HG02588 (cell line): Measurements from ENCODE around the gene CARMIL3.
"Not testable (repeated sequence)": the region's sequence is repeated elsewhere in the genome, so short reads cannot be mapped to it uniquely, and the experiment has no call there.

Source experiments
- ATAC-seq: cut with Tn5 transposase; IDR thresholded peaks from one replicate; pipeline ENCODE4 v1.9.1; 2021; ENCODE audit warnings: mild to moderate bottlenecking, moderate library complexity; ENCODE audit not compliant: unreplicated experiment

The CARMIL3 gene

GRCh38 chr14:24093901-24094840 lies 42.4 kb downstream of the CARMIL3 start, which contains the start of gene PCK2:
PCK2 (plus strand) TSS chr14:24094311; CDS start chr14:24094406, 95 bp downstream.
- ATAC-seq, result peak; percentile 45

- ATAC-seq, result no peak
Measured at GRCh38 chr14:24094841-24095270, 43.0 kb downstream of the CARMIL3 start.

DNA sequence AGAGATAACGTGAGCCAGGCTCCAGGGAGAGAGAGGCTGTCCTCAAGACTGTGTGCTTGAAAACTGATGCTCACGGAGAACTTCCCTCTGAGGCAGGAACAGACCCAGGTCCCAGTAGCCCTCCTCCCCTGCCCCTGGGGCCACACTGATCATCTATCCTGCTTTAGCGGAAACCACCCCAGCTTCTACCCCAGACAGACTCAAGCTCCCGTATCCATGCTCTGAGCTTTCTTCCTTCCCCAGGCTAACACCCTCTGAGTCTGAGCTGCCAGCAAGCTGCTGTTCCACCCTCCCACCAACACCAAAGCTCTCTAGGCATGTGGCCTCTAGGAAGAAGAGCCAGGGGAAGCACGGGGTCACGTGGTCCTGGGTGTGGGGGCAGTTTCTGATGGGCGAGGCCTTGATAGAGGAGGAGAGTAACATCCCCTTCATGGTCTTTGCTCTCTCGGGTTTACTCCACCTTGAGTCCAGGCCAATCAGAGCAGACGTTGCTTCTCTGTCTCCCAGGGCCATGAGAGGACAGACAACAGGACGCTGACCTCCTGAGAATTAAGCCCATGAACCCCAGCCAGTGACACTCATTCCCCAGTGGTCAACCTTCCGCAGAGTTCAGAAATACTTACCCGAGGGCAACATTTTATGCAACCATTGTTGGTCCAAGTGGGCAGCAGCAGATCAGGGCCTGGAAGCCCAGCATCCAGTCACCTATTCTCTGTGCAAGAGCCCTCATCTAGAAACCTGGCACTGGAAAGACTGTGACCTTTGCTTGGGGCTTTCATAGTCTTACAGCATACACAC lies 43.7 kb downstream of the CARMIL3 start:
- peak; percentile 53 for ATAC-seq

DNA sequence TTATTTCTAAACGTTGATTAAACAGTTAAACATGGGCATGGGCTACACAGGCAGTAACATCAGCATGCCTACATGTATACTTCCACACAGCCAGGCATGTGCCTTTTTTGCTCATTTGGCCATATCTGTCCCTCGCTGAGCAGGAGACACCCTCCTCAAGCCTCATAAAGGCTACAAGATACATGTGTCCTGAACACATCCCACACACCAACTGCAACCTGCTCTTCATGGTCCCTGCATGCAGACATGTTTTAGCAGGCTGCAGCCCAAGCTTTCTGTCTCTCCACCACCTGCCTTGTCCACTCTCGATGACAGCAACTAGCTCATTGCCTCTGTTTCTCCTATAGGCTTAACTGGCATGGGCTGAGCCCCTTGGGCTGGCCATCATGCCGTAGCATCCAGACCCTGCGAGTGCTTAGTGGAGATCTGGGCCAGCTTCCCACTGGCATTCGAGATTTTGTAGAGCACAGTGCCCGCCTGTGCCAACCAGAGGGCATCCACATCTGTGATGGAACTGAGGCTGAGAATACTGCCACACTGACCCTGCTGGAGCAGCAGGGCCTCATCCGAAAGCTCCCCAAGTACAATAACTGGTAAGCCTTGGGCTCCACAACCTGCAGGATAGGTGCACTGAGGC lies 44.9 kb downstream of the CARMIL3 start:
- ATAC-seq, result no peak

DNA sequence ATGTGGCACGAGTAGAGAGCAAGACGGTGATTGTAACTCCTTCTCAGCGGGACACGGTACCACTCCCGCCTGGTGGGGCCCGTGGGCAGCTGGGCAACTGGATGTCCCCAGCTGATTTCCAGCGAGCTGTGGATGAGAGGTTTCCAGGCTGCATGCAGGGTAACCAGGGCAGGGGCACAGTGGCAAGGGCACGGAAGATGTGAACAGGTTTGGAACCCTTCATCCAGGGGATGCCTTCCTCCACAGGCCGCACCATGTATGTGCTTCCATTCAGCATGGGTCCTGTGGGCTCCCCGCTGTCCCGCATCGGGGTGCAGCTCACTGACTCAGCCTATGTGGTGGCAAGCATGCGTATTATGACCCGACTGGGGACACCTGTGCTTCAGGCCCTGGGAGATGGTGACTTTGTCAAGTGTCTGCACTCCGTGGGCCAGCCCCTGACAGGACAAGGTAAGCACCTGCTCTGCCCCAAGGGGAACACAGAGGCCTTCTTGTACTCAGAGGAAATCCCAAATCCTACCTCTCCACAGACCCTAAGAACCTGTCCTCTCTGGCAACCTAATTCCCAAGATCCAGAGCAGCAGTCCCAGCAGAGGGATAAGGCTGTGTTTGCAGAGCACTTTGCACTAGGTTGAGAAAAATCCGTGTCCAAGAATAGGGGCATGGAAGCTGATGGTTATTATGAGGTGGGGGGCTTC lies 46.6 kb downstream of the CARMIL3 start:
- ATAC-seq, result no peak

DNA sequence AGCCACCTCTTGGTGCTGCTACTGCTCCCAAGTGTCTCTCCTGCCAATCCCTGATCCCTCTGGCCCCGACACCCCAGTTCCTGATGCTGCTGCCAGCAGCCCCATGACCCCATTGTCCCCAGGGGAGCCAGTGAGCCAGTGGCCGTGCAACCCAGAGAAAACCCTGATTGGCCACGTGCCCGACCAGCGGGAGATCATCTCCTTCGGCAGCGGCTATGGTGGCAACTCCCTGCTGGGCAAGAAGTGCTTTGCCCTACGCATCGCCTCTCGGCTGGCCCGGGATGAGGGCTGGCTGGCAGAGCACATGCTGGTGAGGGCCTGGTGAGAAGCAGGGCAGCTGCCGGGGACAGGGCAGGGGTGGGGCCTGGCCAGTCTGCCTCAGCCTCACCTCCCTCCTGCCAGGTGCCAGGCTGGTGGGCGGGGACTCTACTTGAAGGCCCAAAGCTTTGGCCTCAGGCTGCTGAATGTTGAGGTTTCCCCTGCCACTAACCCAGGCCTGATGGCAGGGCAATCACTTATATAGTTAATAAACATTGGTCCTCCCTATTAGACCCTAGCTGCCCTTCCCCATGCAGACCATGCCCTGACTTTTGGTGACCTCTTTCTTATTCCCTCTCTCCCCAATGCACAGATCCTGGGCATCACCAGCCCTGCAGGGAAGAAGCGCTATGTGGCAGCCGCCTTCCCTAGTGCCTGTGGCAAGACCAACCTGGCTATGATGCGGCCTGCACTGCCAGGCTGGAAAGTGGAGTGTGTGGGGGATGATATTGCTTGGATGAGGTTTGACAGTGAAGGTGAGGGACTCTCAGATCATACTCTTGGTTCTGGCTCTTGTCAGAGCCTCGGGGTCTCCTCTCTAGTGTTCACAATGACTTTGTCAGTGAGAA lies 47.4 kb downstream of the CARMIL3 start:
- ATAC-seq, result no peak

DNA sequence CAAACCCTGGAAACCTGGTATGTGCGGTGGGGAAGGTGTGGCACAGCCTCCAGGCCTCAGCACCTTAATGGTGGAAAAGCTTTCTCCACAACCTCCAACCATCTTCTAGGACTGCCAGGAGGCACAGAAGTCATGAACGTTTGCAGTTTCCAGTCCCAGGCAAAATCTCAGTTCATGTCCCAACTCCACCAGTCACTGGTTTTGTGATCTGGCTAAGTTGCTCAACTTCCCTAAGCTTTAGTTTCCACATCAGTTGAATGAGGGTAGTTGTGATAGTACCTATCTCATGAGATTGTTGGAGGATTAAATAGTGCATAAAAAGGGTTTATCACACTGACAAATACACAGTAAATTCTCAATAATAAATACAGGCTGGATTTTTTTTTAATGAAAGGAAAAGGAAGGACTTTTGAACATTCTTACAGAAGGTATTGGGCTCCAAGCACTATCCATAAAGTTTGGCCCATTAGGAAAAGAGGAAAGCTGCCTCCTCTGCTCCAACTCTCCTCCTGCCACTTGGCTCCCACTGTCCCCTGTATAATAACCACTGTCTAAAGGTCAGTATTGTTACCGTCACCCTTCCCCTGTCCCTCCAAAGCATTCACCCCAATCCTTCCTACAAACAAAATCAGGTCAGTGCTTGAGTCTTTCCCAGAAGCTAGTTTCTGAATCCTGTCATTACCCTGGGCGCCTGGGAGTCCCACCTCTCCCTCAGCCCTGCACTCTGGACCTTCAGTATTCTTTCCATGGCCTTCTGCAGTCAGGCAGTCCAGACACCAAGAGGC lies 48.6 kb downstream of the CARMIL3 start:
- no peak for ATAC-seq

GRCh38 chr14:24100982-24101494 lies 49.2 kb downstream of the CARMIL3 start:
- no peak for ATAC-seq

DNA sequence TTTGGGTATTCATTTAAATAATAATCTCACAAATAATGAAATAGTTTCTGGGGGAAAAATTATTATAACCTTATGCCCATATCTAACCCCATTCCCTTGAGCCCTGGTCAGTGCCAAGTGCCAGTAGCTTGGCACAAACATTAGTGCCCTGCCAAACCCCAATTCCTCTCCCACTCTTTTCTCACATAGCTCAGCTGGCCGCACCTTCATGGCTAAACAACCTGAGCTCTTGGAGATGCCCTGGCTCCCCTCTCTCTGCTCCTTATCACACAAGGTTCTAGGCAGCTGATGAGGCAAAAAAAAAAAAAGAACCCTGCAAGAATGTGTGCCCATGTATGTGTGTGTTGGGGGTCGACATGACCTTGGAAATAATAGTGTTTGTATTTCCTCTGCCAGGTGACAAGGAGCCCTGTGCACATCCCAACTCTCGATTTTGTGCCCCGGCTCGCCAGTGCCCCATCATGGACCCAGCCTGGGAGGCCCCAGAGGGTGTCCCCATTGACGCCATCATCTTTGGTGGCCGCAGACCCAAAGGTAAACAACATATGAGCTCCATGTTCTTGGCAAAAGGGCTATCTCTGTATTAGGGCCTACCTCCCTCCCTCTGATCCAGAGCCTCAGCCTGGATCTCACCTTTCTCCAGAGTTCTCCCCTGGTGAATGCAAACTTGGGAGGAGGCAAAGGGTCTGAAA lies 50.7 kb downstream of the CARMIL3 start:
- no peak for ATAC-seq

DNA sequence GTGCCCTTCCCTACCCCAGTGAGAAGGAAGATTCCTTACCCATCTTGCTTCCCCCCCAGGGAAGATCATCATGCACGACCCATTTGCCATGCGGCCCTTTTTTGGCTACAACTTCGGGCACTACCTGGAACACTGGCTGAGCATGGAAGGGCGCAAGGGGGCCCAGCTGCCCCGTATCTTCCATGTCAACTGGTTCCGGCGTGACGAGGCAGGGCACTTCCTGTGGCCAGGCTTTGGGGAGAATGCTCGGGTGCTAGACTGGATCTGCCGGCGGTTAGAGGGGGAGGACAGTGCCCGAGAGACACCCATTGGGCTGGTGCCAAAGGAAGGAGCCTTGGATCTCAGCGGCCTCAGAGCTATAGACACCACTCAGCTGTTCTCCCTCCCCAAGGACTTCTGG lies 51.6 kb downstream of the CARMIL3 start:
- ATAC-seq, result no peak

DNA sequence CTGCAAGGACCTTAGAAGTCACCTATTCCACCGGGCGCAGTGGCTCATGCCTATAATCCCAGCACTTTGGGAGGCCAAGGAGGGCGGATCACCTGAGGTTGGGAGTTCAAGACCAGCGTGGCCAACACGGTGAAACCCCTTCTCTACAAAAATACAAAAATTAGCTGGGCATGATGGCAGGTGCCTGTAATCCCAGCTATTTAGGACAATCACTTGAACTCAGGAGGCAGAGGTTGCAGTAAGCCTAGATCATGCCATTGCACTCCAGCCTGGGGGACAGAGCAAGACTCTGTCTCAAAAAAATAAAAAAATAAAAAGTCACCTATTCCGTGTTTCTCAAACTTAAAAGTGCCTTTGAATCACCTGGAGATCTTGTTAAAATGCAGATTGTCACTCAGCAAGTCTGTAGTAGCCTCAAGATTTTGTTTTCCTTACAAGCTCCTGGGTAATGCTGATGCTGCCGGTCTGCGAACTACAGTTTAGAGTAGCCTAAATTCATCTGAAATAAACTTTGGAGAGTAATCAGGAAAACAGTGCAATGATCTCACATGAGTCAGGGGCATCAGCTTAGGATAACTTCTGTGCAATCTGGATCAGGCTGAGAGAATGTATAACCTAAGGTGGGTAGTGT lies 53.9 kb downstream of the CARMIL3 start:
- not testable (repeated sequence) for ATAC-seq

DNA sequence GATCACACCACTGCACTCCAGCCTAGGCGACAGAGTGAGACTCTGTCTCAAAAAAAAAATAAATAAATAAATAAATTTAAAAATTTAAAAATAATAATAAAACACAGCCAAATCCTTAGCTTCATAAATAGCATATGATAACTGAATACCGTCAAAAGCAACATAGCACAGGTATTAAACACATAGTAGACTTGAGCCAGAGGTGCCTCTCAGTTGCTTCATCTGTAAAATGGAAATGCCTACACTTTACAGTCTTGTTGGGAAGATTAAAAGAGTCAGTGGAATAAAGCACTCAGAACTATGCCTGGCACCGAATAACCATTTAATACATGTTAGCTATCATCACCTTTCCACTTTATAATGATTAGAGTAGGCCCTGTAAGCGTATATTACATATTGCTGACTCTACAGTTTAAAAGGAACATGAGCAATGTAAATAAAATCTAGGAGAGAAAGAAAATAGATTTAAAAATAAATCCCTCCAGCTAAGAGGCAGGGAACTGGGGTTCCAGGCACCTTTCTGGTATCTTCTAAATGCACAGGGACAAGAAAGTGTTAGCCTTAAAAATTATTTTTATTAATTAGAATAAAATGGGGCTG lies 55.0 kb downstream of the CARMIL3 start:
- ATAC-seq, result no peak

GRCh38 chr14:24108336-24108874 lies 56.6 kb downstream of the CARMIL3 start:
- peak; percentile 32 for ATAC-seq

- no peak for ATAC-seq
Measured at GRCh38 chr14:24110060-24110459, 58.3 kb downstream of the CARMIL3 start.

- no peak for ATAC-seq
Measured at GRCh38 chr14:24110523-24110922, 58.7 kb downstream of the CARMIL3 start.

GRCh38 chr14:24113379-24113800 lies 61.6 kb downstream of the CARMIL3 start:
- no peak for ATAC-seq
